ENCODE measurements around the gene LCK.

DNA sequence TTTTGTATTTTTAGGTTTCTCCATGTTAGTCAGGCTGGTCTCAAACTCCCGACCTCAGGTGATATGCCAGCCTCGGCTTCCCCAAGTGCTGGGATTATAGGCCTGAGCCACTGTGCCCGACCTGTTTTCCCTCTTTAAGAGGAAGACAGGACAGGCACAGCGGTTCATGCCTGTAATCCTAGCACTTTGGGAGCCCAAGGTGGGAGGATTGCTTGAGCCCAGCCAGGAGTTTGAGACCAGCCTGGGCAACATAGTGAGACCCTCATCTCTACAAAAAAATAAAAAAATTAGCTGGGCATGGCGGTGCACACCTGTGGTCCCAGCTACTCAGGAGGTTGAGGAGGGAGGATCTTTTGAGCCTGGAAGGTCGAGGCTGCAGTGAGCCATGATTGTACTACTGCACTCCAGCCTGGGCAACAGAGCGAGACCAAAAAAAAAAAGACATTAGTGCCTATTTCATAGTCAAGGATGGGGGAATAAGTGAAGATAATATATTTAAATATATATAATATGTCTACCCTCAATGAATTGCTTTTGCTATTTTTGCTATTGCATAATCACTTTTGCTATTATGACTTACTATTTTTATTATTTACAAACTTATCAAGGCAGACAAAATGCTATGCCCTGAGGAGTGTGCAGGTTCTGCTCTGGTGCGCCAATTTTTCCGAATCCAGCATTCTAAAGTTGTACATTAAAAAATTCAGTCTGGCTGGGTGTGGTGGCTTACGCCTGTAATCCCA is 67.2 kb downstream of the LCK start:
- TF ChIP-seq CTCF (IDR thresholded peaks at IDR 0.05; ENCODE audit: extremely low read depth in 1 of 2, insufficient read depth in 1 of 2, low read depth in 1 of 2, low read length in 2 of 2) = no peak
- TF ChIP-seq EZH2 (IDR thresholded peaks at IDR 0.05; ENCODE audit: borderline replicate concordance, low read depth, low read length, severe bottlenecking) = no peak
- no peak for TF ChIP-seq MAX (IDR thresholded peaks at IDR 0.05; ENCODE audit: insufficient read depth, insufficient read length)
- no peak for TF ChIP-seq POLR2AphosphoS5 (IDR thresholded peaks at IDR 0.05; ENCODE audit: insufficient read depth, low read depth, low read length)
